Muscle layer of colon (tissue), 2 donors: ENCODE data around the gene WDR46.
"Not testable (repeated sequence)": the region's sequence is repeated elsewhere in the genome, so short reads cannot be mapped to it uniquely, and the experiment has no call there.

Experiments
- H3K27ac ChIP-seq: one replicate; pipeline ENCODE4 v1.7.0; 2013; ENCODE audit warnings: low read depth, mild to moderate bottlenecking, low read length, moderate library complexity
- H3K27me3 ChIP-seq, 2 donors: one replicate each; pipeline ENCODE4 v1.7.0; 2013; ENCODE audit warnings: low read length in 2 of 2, mild to moderate bottlenecking in 2 of 2; ENCODE audit not compliant: insufficient read depth in 2 of 2, control insufficient read depth in 1 of 2
- H3K36me3 ChIP-seq: one replicate; pipeline ENCODE4 v1.7.0; 2013; ENCODE audit warnings: mild to moderate bottlenecking, low read length; ENCODE audit not compliant: insufficient read depth
- H3K4me1 ChIP-seq: one replicate; pipeline ENCODE4 v1.7.0; 2013; ENCODE audit warnings: mild to moderate bottlenecking, low read length; ENCODE audit not compliant: insufficient read depth
- H3K4me3 ChIP-seq, 2 donors: one replicate each; pipeline ENCODE4 v1.7.0; 2013; ENCODE audit warnings: low read length in 2 of 2, low read depth in 1 of 2, mild to moderate bottlenecking in 1 of 2, moderate library complexity in 1 of 2
- H3K9ac ChIP-seq: one replicate; pipeline ENCODE4 v1.7.0; 2013; ENCODE audit warnings: low read length
- H3K9me3 ChIP-seq: one replicate; pipeline ENCODE4 v1.7.0; 2013; ENCODE audit warnings: mild to moderate bottlenecking, low read length
- donor health status: abdominal sarcoma.
- donor health status: Adenocarcinoma of cecum.

The WDR46 gene

DNA sequence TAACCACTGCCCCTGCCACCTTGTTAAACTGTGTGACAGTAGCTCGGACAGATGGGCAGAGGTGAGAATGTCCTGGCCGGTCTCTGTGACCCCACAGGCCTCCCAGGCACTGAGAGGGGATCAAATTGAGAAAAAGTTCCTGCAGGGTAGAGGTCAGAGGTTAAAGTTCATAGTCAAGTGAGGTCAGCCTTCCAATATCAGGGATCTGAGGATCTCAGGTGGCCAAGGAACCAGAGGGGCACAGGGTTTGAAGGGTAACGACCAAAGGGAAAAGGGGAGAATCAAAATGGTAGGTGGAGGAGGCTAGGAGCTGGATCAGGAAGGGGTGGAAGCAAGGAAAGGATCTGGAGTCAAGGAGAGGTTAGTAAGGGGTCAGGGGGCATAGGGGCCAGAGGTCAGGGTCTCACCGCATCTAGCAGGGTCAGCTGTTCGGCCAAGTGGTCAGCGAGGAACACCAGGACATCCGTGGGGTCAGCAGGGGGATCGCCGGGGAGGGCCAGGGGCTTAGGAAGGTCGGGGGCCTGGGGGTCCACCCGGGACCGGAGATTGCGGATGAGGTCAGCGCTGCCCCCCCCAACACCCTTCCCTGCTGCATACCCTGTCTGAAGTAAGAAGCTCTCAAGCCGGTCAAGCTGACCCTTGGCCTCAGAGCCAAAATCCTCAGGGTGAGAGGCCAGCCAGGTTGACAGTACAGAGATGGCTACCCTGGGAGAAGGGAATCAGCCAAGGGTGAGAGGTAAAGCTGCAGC lies 6.8 kb upstream of the WDR46 start:
- no peak overlapping the region for H3K4me3 ChIP-seq
- peaks cover 18% of the 10 kb centered on the region for H3K4me1 ChIP-seq
- H3K9me3 ChIP-seq, result no peaks in the 10 kb centered on the region
- no peaks in the 10 kb centered on the region for H3K27me3 ChIP-seq
- no peak overlapping the region for H3K9ac ChIP-seq
- peaks cover 49% of the 10 kb centered on the region for H3K36me3 ChIP-seq
- H3K27ac ChIP-seq, result no peak overlapping the region

DNA sequence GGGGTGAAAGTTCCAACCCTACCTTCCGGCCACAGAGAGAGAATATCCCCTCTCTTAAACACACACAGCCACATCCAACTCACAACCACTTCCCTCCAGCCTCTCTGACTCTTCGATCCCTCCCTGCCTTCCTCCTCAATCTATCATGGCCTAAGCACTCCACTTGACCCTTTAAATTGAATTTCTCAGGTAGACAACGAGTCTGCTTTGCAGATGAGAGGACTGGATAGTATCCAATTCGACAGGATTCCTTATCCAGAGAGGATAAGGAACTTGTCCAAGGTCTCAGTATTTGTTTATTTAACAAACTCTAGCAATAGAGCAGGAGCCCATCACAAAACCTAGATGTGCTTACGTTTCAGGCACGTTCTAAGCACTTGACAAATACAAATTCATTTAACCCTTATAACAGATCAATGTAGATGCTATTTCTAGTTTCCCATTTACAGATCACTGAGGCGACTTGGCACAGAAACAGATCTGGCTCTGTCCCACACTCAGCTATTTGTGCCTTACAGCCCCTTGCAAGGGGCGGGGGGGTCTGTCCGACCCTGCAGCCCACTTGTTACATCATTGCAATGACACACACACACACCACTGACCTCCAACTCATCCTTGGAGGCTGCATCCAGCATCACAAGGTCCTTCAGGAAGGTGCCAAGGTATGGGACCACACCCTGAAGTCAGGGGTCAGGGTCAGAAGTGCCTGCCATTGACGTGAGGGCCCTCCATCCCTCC lies 5.2 kb upstream of the WDR46 start:
- Histone ChIP-seq H3K36me3 (peaks cover 49% of the 10 kb centered on the region), H3K27ac (no peak overlapping the region), H3K9ac (no peak overlapping the region)

DNA sequence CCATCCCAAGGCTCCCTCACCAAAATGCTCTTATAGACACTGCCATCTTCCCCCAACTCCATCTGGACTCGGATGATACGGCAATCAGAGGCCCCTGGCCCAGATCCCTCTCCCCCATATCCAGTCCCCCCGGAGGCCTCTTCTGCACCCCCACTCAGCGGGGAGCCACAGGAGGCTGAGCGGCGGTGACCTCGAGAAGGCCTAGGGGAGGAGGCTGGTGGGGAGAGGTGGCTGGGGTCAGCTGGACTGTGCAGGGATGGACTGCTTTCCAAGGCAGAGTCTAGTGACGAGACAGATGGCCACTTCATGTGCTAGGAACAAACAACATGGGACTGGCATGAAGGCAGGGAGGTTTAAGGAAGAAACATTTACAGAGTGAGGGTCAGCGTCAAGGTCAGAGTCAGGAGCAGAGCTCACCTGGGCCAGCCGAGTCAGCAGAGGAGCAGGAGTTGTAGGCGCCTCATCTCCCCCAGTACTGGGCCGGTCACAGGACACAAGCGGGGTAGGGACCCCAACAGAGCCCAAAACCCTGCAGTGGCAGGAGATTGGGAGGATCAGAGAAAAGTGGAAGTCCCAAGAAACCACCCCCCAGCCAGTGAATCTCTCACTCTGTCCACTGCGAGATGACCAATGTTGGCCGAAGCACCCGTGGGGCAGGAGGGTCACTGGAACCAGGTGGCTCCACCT lies 4.1 kb upstream of the WDR46 start:
- H3K27ac ChIP-seq, result no peak overlapping the region
- H3K9me3 ChIP-seq, result no peaks in the 10 kb centered on the region
- no peaks in the 10 kb centered on the region for H3K27me3 ChIP-seq
- peaks cover 49% of the 10 kb centered on the region for H3K36me3 ChIP-seq
- H3K4me3 ChIP-seq, result no peak overlapping the region
- H3K9ac ChIP-seq, result no peak overlapping the region
- H3K4me1 ChIP-seq, result peaks cover 23% of the 10 kb centered on the region

More for the DNA sequence above, 5.2 kb upstream of the WDR46 start:
- H3K4me3 ChIP-seq, result no peak overlapping the region
- H3K9me3 ChIP-seq, result no peaks in the 10 kb centered on the region
- no peaks in the 10 kb centered on the region for H3K27me3 ChIP-seq
- H3K4me1 ChIP-seq, result peaks cover 18% of the 10 kb centered on the region

- H3K9ac ChIP-seq, result peak overlapping the region; percentile 65
- H3K27ac ChIP-seq, result no peak overlapping the region
- H3K27me3 ChIP-seq, result no peaks in the 10 kb centered on the region
- no peaks in the 10 kb centered on the region for H3K9me3 ChIP-seq
- H3K4me3 ChIP-seq, result peak overlapping the region in 1 of 2 donors; percentile 79
- H3K4me1 ChIP-seq, result peaks cover 19% of the 10 kb centered on the region
- H3K36me3 ChIP-seq, result peaks cover 54% of the 10 kb centered on the region
These were observed 1.4 kb upstream of the WDR46 start for GRCh38 chr6:33290459-33290858.

DNA sequence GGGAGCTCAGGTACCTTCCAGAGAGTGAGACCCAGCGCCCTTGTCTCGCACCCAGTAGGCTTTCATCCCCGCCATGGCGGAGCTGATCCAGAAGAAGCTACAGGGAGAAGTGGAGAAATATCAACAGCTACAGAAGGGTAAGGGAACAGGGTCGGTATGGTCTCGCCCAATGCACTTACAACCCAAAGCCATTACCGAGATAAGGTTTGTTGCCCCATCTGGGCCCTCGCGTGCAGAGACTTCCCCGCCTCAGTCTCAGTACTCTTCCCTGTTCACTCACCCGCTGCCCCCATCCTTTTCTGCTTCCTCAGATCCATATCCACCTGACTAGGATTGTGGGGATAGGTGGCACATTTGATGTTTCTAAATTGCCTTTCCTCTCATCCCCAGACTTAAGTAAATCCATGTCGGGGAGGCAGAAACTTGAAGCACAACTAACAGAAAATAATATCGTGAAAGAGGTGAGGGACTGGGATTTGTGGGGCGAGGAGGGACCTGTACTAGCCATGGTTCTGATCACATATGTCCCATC lies 811 bp upstream of the WDR46 start:
- peak overlapping the region; percentile 79 to 83 for H3K4me3 ChIP-seq
- H3K27ac ChIP-seq, result peak overlapping the region; percentile 91
- peaks cover 19% of the 10 kb centered on the region for H3K4me1 ChIP-seq
- no peaks in the 10 kb centered on the region for H3K9me3 ChIP-seq
- peak overlapping the region; percentile 65 for H3K9ac ChIP-seq
- H3K27me3 ChIP-seq, result no peaks in the 10 kb centered on the region
- H3K36me3 ChIP-seq, result peaks cover 51% of the 10 kb centered on the region

GRCh38 chr6:33288141-33288920 lies 708 bp downstream of the WDR46 start:
- Histone ChIP-seq H3K9me3 (no peaks in the 10 kb centered on the region), H3K27ac (peak overlapping the region; percentile 91), H3K36me3 (peaks cover 50% of the 10 kb centered on the region), H3K27me3 (no peaks in the 10 kb centered on the region), H3K4me3 (peak overlapping the region; percentile 79 to 83), H3K4me1 (peaks cover 19% of the 10 kb centered on the region), H3K9ac (peak overlapping the region; percentile 65)

DNA sequence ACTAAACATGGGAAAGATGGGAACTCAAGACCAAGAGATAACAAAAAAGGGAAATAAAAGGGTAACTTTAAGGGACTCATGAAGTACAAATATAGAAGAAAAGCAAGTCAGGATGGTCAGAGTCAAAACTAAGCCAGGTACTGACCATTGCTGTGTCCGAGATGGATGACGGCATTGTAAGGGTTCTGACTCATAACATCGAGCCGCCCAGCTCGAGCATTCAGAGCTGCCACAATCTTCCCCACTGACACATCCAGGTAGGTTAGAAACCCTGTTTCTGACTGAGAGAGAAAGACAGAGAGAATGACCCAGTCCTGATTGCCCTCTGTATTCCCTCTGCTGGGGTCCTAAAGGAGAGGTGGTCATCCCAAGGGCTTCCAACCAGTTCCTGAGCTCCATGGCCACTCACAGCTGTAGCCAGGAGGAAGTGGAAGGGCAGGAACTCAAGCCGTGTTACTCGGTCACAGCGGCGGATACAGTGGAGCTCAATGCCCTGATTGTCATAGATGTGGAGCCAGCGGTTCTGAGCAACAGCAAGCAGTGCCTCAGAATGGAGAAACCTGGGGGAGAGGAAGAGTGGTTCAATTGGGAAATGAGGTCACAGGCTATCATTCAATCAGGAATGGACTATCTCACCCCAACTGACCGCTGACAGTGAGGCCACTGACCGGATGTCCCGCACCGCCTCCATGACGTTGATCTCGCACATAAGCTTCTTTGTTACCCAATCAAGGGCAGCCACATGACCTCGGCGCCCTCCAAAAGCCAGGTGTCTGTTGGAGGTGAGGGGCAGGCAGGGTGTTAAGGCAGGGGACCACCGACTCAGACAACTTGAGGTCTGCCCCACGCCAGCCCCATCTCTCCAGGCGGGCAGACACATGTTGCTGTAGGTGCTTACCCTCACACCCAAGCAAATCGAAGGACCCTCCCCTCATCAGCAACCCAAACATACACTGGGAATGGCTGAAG lies 1.8 kb downstream of the WDR46 start:
- no peaks in the 10 kb centered on the region for H3K27me3 ChIP-seq
- no peak overlapping the region for H3K27ac ChIP-seq
- peaks cover 45% of the 10 kb centered on the region for H3K36me3 ChIP-seq
- H3K9ac ChIP-seq, result no peak overlapping the region
- peaks cover 19% of the 10 kb centered on the region for H3K4me1 ChIP-seq
- no peak overlapping the region for H3K4me3 ChIP-seq
- H3K9me3 ChIP-seq, result no peaks in the 10 kb centered on the region

GRCh38 chr6:33285214-33285613 lies 3.8 kb downstream of the WDR46 start:
- not testable (repeated sequence) for H3K9me3 ChIP-seq, H3K27me3 ChIP-seq, H3K9ac ChIP-seq, H3K4me3 ChIP-seq, H3K27ac ChIP-seq
- peaks cover 16% of the 10 kb centered on the region for H3K4me1 ChIP-seq
- peaks cover 39% of the 10 kb centered on the region for H3K36me3 ChIP-seq

- Histone ChIP-seq H3K4me1 (peaks cover 20% of the 10 kb centered on the region), H3K9ac (no peak overlapping the region), H3K36me3 (peaks cover 43% of the 10 kb centered on the region)
These were observed 8.5 kb downstream of the WDR46 start for GRCh38 chr6:33280539-33280938.

GRCh38 chr6:33279971-33280511 lies 9.0 kb downstream of the WDR46 start:
- H3K36me3 ChIP-seq, result peaks cover 48% of the 10 kb centered on the region
- no peak overlapping the region for H3K27ac ChIP-seq
- H3K4me1 ChIP-seq, result peaks cover 22% of the 10 kb centered on the region
- no peaks in the 10 kb centered on the region for H3K27me3 ChIP-seq
- H3K9ac ChIP-seq, result no peak overlapping the region
- no peaks in the 10 kb centered on the region for H3K9me3 ChIP-seq
- no peak overlapping the region for H3K4me3 ChIP-seq

More at GRCh38 chr6:33280539-33280938, 8.5 kb downstream of the WDR46 start:
- Histone ChIP-seq H3K9me3 (no peaks in the 10 kb centered on the region), H3K4me3 (no peak overlapping the region), H3K27ac (no peak overlapping the region), H3K27me3 (no peaks in the 10 kb centered on the region)
